Astrocyte (in vitro differentiated cells and primary cell): ENCODE data around the gene LRRC3. TPM values are rescaled to one million over a fixed set of nuclear protein-coding genes. Genes with fewer than 3 reads are reported as not detected.

ENCODE experiments used
- DNase-seq: peaks from one replicate; pipeline ENCODE4 v3.0.0-alpha.2; 2010; ENCODE audit warnings: low read depth
- FAIRE-seq: peaks from 2 replicates; lab custom pipeline; 2011; peaks lifted over from hg19 to GRCh38; lab: Jason Lieb, UNC
- H2AFZ ChIP-seq: 2 replicates; pipeline ENCODE4 v1.6.0; 2012; ENCODE audit warnings: low read depth, low read length, inconsistent platforms
- H3K27ac ChIP-seq: 2 replicates; pipeline ENCODE4 v1.5.1; 2011; ENCODE audit warnings: low read depth, low read length, inconsistent platforms
- H3K27me3 ChIP-seq: 2 replicates; pipeline ENCODE4 v1.6.0; 2011; ENCODE audit warnings: low read length, inconsistent platforms; ENCODE audit not compliant: insufficient read depth
- H3K36me3 ChIP-seq: 2 replicates; pipeline ENCODE4 v1.5.1; 2011; ENCODE audit warnings: low read length, inconsistent platforms; ENCODE audit not compliant: insufficient read depth
- H3K4me1 ChIP-seq: 2 replicates; pipeline ENCODE4 v1.5.1; 2011; ENCODE audit warnings: low read length, inconsistent platforms; ENCODE audit not compliant: insufficient read depth
- H3K4me2 ChIP-seq: 2 replicates; pipeline ENCODE4 v1.6.0; 2012; ENCODE audit warnings: low read length, inconsistent platforms
- H3K4me3 ChIP-seq: 2 replicates; pipeline ENCODE4 v1.5.1; 2011; ENCODE audit warnings: low read depth, mild to moderate bottlenecking, low read length, inconsistent platforms; ENCODE audit not compliant: insufficient read depth
- H3K79me2 ChIP-seq: 2 replicates; pipeline ENCODE4 v1.6.0; 2012; ENCODE audit warnings: mild to moderate bottlenecking, low read length, inconsistent platforms; ENCODE audit not compliant: insufficient read depth
- H3K9ac ChIP-seq: 2 replicates; pipeline ENCODE4 v1.6.0; 2012; ENCODE audit warnings: mild to moderate bottlenecking, low read length, inconsistent platforms
- H3K9me3 ChIP-seq: 2 replicates; pipeline ENCODE4 v1.5.1; 2012; ENCODE audit warnings: low read depth, mild to moderate bottlenecking, low read length, inconsistent platforms; ENCODE audit not compliant: insufficient read depth
- H4K20me1 ChIP-seq: 2 replicates; pipeline ENCODE4 v1.6.0; 2012; ENCODE audit warnings: low read length, inconsistent platforms; ENCODE audit not compliant: insufficient read depth
- H3K27ac Mint-ChIP-seq: one replicate; pipeline ENCODE4 v1.8.0; 2021; ENCODE audit warnings: mild to moderate bottlenecking, mixed read lengths; ENCODE audit not compliant: unreplicated experiment
- H3K27me3 Mint-ChIP-seq: one replicate; pipeline ENCODE4 v1.8.0; 2021; ENCODE audit warnings: low read depth, mixed read lengths; ENCODE audit not compliant: unreplicated experiment
- H3K36me3 Mint-ChIP-seq: one replicate; pipeline ENCODE4 v1.8.0; 2021; ENCODE audit warnings: low read depth, mixed read lengths; ENCODE audit not compliant: unreplicated experiment
- H3K4me1 Mint-ChIP-seq: one replicate; pipeline ENCODE4 v1.8.0; 2021; ENCODE audit warnings: low read depth, mixed read lengths; ENCODE audit not compliant: unreplicated experiment
- H3K4me3 Mint-ChIP-seq: one replicate; pipeline ENCODE4 v1.8.0; 2021; ENCODE audit warnings: mild to moderate bottlenecking, moderate library complexity, mixed read lengths; ENCODE audit not compliant: unreplicated experiment
- H3K9me3 Mint-ChIP-seq: one replicate; pipeline ENCODE4 v1.8.0; 2021; ENCODE audit warnings: mild to moderate bottlenecking, mixed read lengths; ENCODE audit not compliant: unreplicated experiment
- CTCF ChIP-seq: IDR thresholded peaks from 2 replicates; pipeline ENCODE4 v1.5.1; 2011; ENCODE audit warnings: low read depth, mild to moderate bottlenecking, inconsistent platforms, low read length, moderate library complexity; ENCODE audit not compliant: insufficient read depth
- EZH2 ChIP-seq: IDR thresholded peaks from 2 replicates; pipeline ENCODE4 v1.6.1; 2012; ENCODE audit warnings: mild to moderate bottlenecking, low read length, inconsistent platforms; ENCODE audit not compliant: insufficient read depth
- total RNA-seq: library from RNA; stranded (reverse); gene quantifications from 2 replicates; pipeline ENCODE4 v1.2.1, GENCODE V29; 2021

LRRC3 gene
- total RNA-seq, 1 donor from 2014 or later: 5.2 TPM

- Mint-ChIP-seq H3K4me3 (no peak overlapping the region), H3K9me3 (no peaks in the 10 kb centered on the region), H3K4me1 (peaks cover 2% of the 10 kb centered on the region), H3K27me3 (peaks cover 47% of the 10 kb centered on the region), H3K27ac (no peak overlapping the region), H3K36me3 (peaks cover 3% of the 10 kb centered on the region)
- Histone ChIP-seq H3K4me1 (no peaks in the 10 kb centered on the region), H3K4me3 (no peak overlapping the region), H3K4me2 (no peak overlapping the region), H3K27me3 (peaks cover 2% of the 10 kb centered on the region), H3K9ac (no peak overlapping the region), H3K79me2 (no peaks in the 10 kb centered on the region), H3K9me3 (no peaks in the 10 kb centered on the region), H3K27ac (no peak overlapping the region), H3K36me3 (no peaks in the 10 kb centered on the region), H2AFZ (no peak overlapping the region), H4K20me1 (no peaks in the 10 kb centered on the region)
- DNase-seq (no peak), FAIRE-seq (no peak)
- TF ChIP-seq CTCF (no peak), EZH2 (no peak)
Observed at GRCh38 chr21:44511219-44511937, 56.1 kb downstream of the LRRC3 start.

Other genes with a start within 250 kb of the LRRC3 start
- 4.6 and 4.7 TPM in 2 replicates for gene ICOSLG, start 214.6 kb upstream of the LRRC3 start, total RNA-seq
- not detected in 2 replicates for gene DNMT3L, start 193.6 kb upstream of the LRRC3 start, total RNA-seq
- 0.07 TPM in 1 of 2 replicates, not detected in the other for gene AIRE, start 169.6 kb upstream of the LRRC3 start, total RNA-seq
- gene PFKL, start 155.5 kb upstream of the LRRC3 start, total RNA-seq: 109 and 130 TPM in 2 replicates
- 10.1 and 10.4 TPM in 2 replicates for gene CFAP410, start 116.1 kb upstream of the LRRC3 start, total RNA-seq
- gene TRPM2, start 101.9 kb upstream of the LRRC3 start, total RNA-seq: 0.48 and 0.79 TPM in 2 replicates
- gene KRTAP10-1, start 84.7 kb downstream of the LRRC3 start, total RNA-seq: not detected in 2 replicates
- gene KRTAP10-2, start 96.0 kb downstream of the LRRC3 start, total RNA-seq: not detected in 2 replicates
- gene KRTAP10-3, start 103.3 kb downstream of the LRRC3 start, total RNA-seq: not detected in 2 replicates
- gene KRTAP10-4, start 118.2 kb downstream of the LRRC3 start, total RNA-seq: not detected in 2 replicates
- gene KRTAP10-5, start 125.1 kb downstream of the LRRC3 start, total RNA-seq: not detected in 2 replicates
- not detected in 2 replicates for gene KRTAP10-6, start 137.0 kb downstream of the LRRC3 start, total RNA-seq
- not detected in 2 replicates for gene KRTAP10-7, start 145.1 kb downstream of the LRRC3 start, total RNA-seq
- not detected in 2 replicates for gene KRTAP10-8, start 156.6 kb downstream of the LRRC3 start, total RNA-seq
- gene KRTAP10-9, start 171.6 kb downstream of the LRRC3 start, total RNA-seq: not detected in 2 replicates
- not detected in 2 replicates for gene KRTAP10-10, start 181.8 kb downstream of the LRRC3 start, total RNA-seq
- not detected in 2 replicates for gene KRTAP10-11, start 190.9 kb downstream of the LRRC3 start, total RNA-seq
- not detected in 2 replicates for gene KRTAP12-4, start 199.1 kb downstream of the LRRC3 start, total RNA-seq
- not detected in 2 replicates for gene KRTAP12-3, start 202.4 kb downstream of the LRRC3 start, total RNA-seq
- not detected in 2 replicates for gene KRTAP12-2, start 211.4 kb downstream of the LRRC3 start, total RNA-seq
- gene KRTAP12-1, start 226.7 kb downstream of the LRRC3 start, total RNA-seq: not detected in 2 replicates
- gene KRTAP10-12, start 241.7 kb downstream of the LRRC3 start, total RNA-seq: not detected in 2 replicates